Endothelial cell of umbilical vein (primary cell): ENCODE data around the gene TESPA1. TPM values are rescaled to one million over a fixed set of nuclear protein-coding genes. Genes with fewer than 3 reads are reported as not detected.

Experiments
- BruUV-seq: library from RNA; stranded (reverse); fragments of 400-500 nt; replicated peaks from 2 replicates; lab custom pipeline; 2021; lab: Mats Ljungman, UMichigan
- CTCF ChIA-PET: fragments of 300-600, 350-600 bp; sonication (Branson Sonifier 250); formaldehyde crosslinking; loops from one replicate; lab custom pipeline; 2021; ENCODE audit warnings: antibody characterized with exemption, inconsistent platforms; lab: Charles Lee
- POLR2A ChIA-PET: fragments of 300-600, 350-600 bp; sonication (Branson Sonifier 250); formaldehyde crosslinking; loops from one replicate; lab custom pipeline; 2021; ENCODE audit warnings: antibody characterized with exemption, inconsistent platforms; lab: Charles Lee
- DNase-seq: peaks from one replicate; pipeline ENCODE4 v3.0.0-alpha.2; 2011; ENCODE audit warnings: low read depth, low spot score
- FAIRE-seq: peaks from 2 replicates; lab custom pipeline; 2011; peaks lifted over from hg19 to GRCh38; lab: Jason Lieb, UNC
- H2AFZ ChIP-seq: 2 replicates; pipeline ENCODE4 v1.6.0; 2012; ENCODE audit warnings: low read depth, low read length, control low read depth, inconsistent platforms
- H3K27ac ChIP-seq: 2 replicates; pipeline ENCODE4 v1.5.1; 2011; ENCODE audit warnings: low read depth, mild to moderate bottlenecking, control low read depth, low read length, moderate library complexity; ENCODE audit not compliant: insufficient read depth
- H3K27me3 ChIP-seq, 2 experiments: 2 replicates each; pipeline versions ENCODE4 v1.6.0 to v1.6.1; 2011; ENCODE audit warnings: low read length in 2 of 2, mixed read lengths in 1 of 2; ENCODE audit not compliant: control insufficient read depth in 2 of 2, insufficient read depth in 2 of 2
- H3K36me3 ChIP-seq, 2 experiments: 2 replicates in 1 of 2; 3 replicates in 1 of 2; pipeline ENCODE4 v1.5.1; 2011; ENCODE audit warnings: low read length in 2 of 2, mild to moderate bottlenecking in 1 of 2, moderate library complexity in 1 of 2; ENCODE audit not compliant: control insufficient read depth in 2 of 2, insufficient read depth in 2 of 2; ENCODE audit errors: extremely low read depth in 1 of 2
- H3K4me1 ChIP-seq: 3 replicates; pipeline ENCODE4 v1.5.1; 2011; ENCODE audit warnings: mild to moderate bottlenecking, low read length; ENCODE audit not compliant: control insufficient read depth, insufficient read depth; ENCODE audit errors: extremely low read depth
- H3K4me2 ChIP-seq: 2 replicates; pipeline ENCODE4 v1.6.1; 2011; ENCODE audit warnings: low read length, control low read depth, mixed read lengths; ENCODE audit not compliant: insufficient read depth
- H3K4me3 ChIP-seq, 3 experiments: fragments of 200-600 bp in 1 of 3; sonication (generic), shearing (Covaris generic) in 1 of 3; replicated peaks in 1 of 3; 2 replicates each; pipeline ENCODE4 v1.5.1; 2011 to 2016; ENCODE audit warnings: control low read depth in 3 of 3, low read length in 3 of 3, mild to moderate bottlenecking in 2 of 3, inconsistent platforms in 1 of 3, low read depth in 1 of 3, moderate library complexity in 1 of 3; ENCODE audit not compliant: insufficient read depth in 1 of 3
- H3K79me2 ChIP-seq: 2 replicates; pipeline ENCODE4 v1.6.0; 2012; ENCODE audit warnings: low read length, inconsistent platforms; ENCODE audit not compliant: control insufficient read depth, insufficient read depth
- H3K9ac ChIP-seq: replicated peaks from 2 replicates; pipeline ENCODE3; 2011; ENCODE audit warnings: low read length, control low read depth; ENCODE audit not compliant: insufficient read depth; ENCODE audit errors: extremely low read depth
- H3K9me1 ChIP-seq: replicated peaks from 3 replicates; pipeline ENCODE4 v1.6.0; 2011; ENCODE audit warnings: mild to moderate bottlenecking, low read length; ENCODE audit not compliant: control insufficient read depth, insufficient read depth; ENCODE audit errors: extremely low read depth
- H3K9me3 ChIP-seq: replicated peaks from 2 replicates; pipeline ENCODE4 v1.5.1; 2012; ENCODE audit warnings: low read length, inconsistent platforms; ENCODE audit not compliant: control insufficient read depth, insufficient read depth
- H4K20me1 ChIP-seq: replicated peaks from 2 replicates; pipeline ENCODE3; 2011; ENCODE audit warnings: mild to moderate bottlenecking, low read length; ENCODE audit not compliant: control insufficient read depth, insufficient read depth; ENCODE audit errors: extremely low read depth
- FOS ChIP-seq: IDR thresholded peaks from 2 replicates; pipeline ENCODE4 v1.6.1; 2011; ENCODE audit warnings: mild to moderate bottlenecking, low read length, moderate library complexity, borderline replicate concordance; ENCODE audit not compliant: insufficient read depth
- GATA2 ChIP-seq: IDR thresholded peaks from 2 replicates; pipeline ENCODE4 v1.7.0; 2011; ENCODE audit warnings: low read depth, mild to moderate bottlenecking, moderate library complexity, mixed read lengths, low read length; ENCODE audit not compliant: insufficient read length, insufficient read depth
- JUN ChIP-seq: IDR thresholded peaks from 2 replicates; pipeline ENCODE4 v1.6.1; 2011; ENCODE audit warnings: borderline replicate concordance, low read depth; ENCODE audit not compliant: insufficient read length, insufficient read depth
- MAX ChIP-seq: IDR thresholded peaks from 2 replicates; pipeline ENCODE4 v1.6.1; 2011; ENCODE audit not compliant: insufficient read depth, insufficient read length
- MYC ChIP-seq: IDR thresholded peaks from one replicate; pipeline ENCODE4 v1.6.1; 2011; ENCODE audit warnings: mild to moderate bottlenecking, low read depth, low read length
- POLR2A ChIP-seq: IDR thresholded peaks from 2 replicates; pipeline ENCODE4 v1.6.1; 2012; ENCODE audit warnings: low read depth, mild to moderate bottlenecking, control low read depth, low read length
- POLR2AphosphoS5 ChIP-seq: IDR thresholded peaks from 2 replicates; pipeline ENCODE4 v1.6.1; 2012; ENCODE audit warnings: low read depth, mild to moderate bottlenecking, control low read depth, low read length, moderate library complexity; ENCODE audit not compliant: insufficient read depth
- dilution Hi-C: fragments of 300-500 bp; cut with MboI; formaldehyde crosslinking; loops from one replicate; pipeline ENCODE4 v1.15.0; 2019; ENCODE audit warnings: low sequenced_read_pairs; ENCODE audit not compliant: extremely low pct_ligation_motif_present
- intact Hi-C: fragments of 100-400 bp; cut with micrococcal nuclease; formaldehyde crosslinking; loops from one replicate; pipeline ENCODE4 v1.10.0; 2022
- polyA plus RNA-seq, 4 experiments: library from polyadenylated mRNA; depleted of rRNA in 3 of 4; stranded (reverse) in 3 of 4; unstranded in 1 of 4; fragments of >200 nt; gene quantifications; 2 replicates each; pipeline versions ENCODE4 v1.2.1 to v1.2.3, GENCODE V29; 2011 to 2012; ENCODE audit warnings: missing spikeins in 1 of 4
- total RNA-seq: library from RNA; stranded (reverse); gene quantifications from 2 replicates; pipeline ENCODE4 v1.2.3, GENCODE V29; 2021
- TF ChIP-seq, protein P1 (sequence below), 2 donors: IDR thresholded peaks; 1 replicate in 1 of 2; 2 replicates in 1 of 2; pipeline ENCODE4 v1.5.1; 2011; ENCODE audit warnings: low read length in 2 of 2, mild to moderate bottlenecking in 2 of 2, moderate library complexity in 2 of 2, control low read depth in 1 of 2, inconsistent platforms in 1 of 2, low read depth in 1 of 2; ENCODE audit not compliant: insufficient read depth in 1 of 2; ENCODE audit errors: extremely low read depth in 1 of 2

Gene TESPA1
- total and polyA plus RNA-seq, 2 donors (not counting 3 experiments of a cell fraction or from before 2014, with no cell fraction given) = not detected

GRCh38 chr12:54959291-54960018, 25.1 kb downstream of the TESPA1 start:
- POLR2A ChIA-PET = no interaction called here
- no peaks in the 10 kb centered on the region for H3K4me1 ChIP-seq
- intact Hi-C loops (loop anchor here (5.0 kb wide), 1 partner anchor 362 kb away; no protein-coding TSS in a partner anchor), dilution Hi-C loops (no loop called here)
- H3K4me3 ChIP-seq = no peak overlapping the region
- no peaks in the 10 kb centered on the region for H3K36me3 ChIP-seq
- H3K4me2 ChIP-seq = no peak overlapping the region
- no peak overlapping the region for H3K9ac ChIP-seq
- CTCF ChIA-PET = interaction anchor here (0.7 to 7.0 kb wide), 10 partner anchors 9 to 258 kb away, joined by 3 to 136 read pairs (median 5); no protein-coding TSS in a partner anchor
- no TSS peak for BruUV-seq
- no peak for DNase-seq
- no peak overlapping the region for H2AFZ ChIP-seq
- no peaks in the 10 kb centered on the region for H3K79me2 ChIP-seq
- H4K20me1 ChIP-seq = no peaks in the 10 kb centered on the region
- no peak overlapping the region for H3K27ac ChIP-seq
- H3K9me1 ChIP-seq = no peaks in the 10 kb centered on the region
- no peaks in the 10 kb centered on the region for H3K9me3 ChIP-seq
- FAIRE-seq = no peak
- H3K27me3 ChIP-seq = peaks cover 6 to 12% of the 10 kb centered on the region in 2 experiments
- TF ChIP-seq POLR2A (no peak), GATA2 (no peak), MAX (no peak), JUN (no peak), MYC (no peak), POLR2AphosphoS5 (no peak), FOS (no peak)
- TF ChIP-seq, protein P1, sequence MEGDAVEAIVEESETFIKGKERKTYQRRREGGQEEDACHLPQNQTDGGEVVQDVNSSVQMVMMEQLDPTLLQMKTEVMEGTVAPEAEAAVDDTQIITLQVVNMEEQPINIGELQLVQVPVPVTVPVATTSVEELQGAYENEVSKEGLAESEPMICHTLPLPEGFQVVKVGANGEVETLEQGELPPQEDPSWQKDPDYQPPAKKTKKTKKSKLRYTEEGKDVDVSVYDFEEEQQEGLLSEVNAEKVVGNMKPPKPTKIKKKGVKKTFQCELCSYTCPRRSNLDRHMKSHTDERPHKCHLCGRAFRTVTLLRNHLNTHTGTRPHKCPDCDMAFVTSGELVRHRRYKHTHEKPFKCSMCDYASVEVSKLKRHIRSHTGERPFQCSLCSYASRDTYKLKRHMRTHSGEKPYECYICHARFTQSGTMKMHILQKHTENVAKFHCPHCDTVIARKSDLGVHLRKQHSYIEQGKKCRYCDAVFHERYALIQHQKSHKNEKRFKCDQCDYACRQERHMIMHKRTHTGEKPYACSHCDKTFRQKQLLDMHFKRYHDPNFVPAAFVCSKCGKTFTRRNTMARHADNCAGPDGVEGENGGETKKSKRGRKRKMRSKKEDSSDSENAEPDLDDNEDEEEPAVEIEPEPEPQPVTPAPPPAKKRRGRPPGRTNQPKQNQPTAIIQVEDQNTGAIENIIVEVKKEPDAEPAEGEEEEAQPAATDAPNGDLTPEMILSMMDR (IDR thresholded peaks at IDR 0.05; ENCODE audit: extremely low read depth in 1 of 2, insufficient read depth in 1 of 2, low read depth in 1 of 2, low read length in 2 of 2) = no peak
